GM10266 (cell line): ENCODE measurements around the gene TAF4.

ENCODE experiments used
- DNase-seq: peaks from one replicate; pipeline ENCODE4 v3.0.0; 2012; ENCODE audit errors: extremely low spot score
- CTCF ChIP-seq: IDR thresholded peaks from 2 replicates; pipeline ENCODE4 v1.5.1; 2012; ENCODE audit warnings: mild to moderate bottlenecking, low read depth; ENCODE audit not compliant: control insufficient read depth, insufficient read depth; ENCODE audit errors: missing control alignments

Gene TAF4

GRCh38 chr20:62051144-62051543 is 14.5 kb downstream of the TAF4 start:
- DNase-seq: no peak
- no peak for TF ChIP-seq CTCF

GRCh38 chr20:62050166-62051120 is 15.2 kb downstream of the TAF4 start:
- no peak for TF ChIP-seq CTCF
- DNase-seq: no peak

GRCh38 chr20:62049342-62050165 is 16.1 kb downstream of the TAF4 start:
- no peak for DNase-seq
- TF ChIP-seq CTCF: no peak

GRCh38 chr20:62048821-62049291 is 16.8 kb downstream of the TAF4 start:
- DNase-seq: no peak
- no peak for TF ChIP-seq CTCF

GRCh38 chr20:62048346-62048761 is 17.3 kb downstream of the TAF4 start:
- no peak for TF ChIP-seq CTCF
- no peak for DNase-seq

- no peak for DNase-seq
- no peak for TF ChIP-seq CTCF
These were observed 17.9 kb downstream of the TAF4 start for GRCh38 chr20:62047666-62048345.
